Measurements from ENCODE around the gene PIP4K2A.

Gene PIP4K2A

GRCh38 chr10:22662733-22663330 lies 51.5 kb downstream of the PIP4K2A start:
- DNase-seq, result no peak

GRCh38 chr10:22659866-22660265 lies 54.5 kb downstream of the PIP4K2A start:
- DNase-seq, result no peak

GRCh38 chr10:22658745-22659410 lies 55.5 kb downstream of the PIP4K2A start:
- DNase-seq, result no peak

GRCh38 chr10:22657566-22658225 lies 56.7 kb downstream of the PIP4K2A start:
- DNase-seq, result no peak

GRCh38 chr10:22657024-22657423 lies 57.4 kb downstream of the PIP4K2A start:
- DNase-seq, result no peak

- no peak for DNase-seq
These were observed 58.3 kb downstream of the PIP4K2A start for GRCh38 chr10:22656036-22656435.

GRCh38 chr10:22655312-22655981 lies 58.9 kb downstream of the PIP4K2A start:
- DNase-seq, result peak; percentile 59

- DNase-seq, result peak; percentile 69
These were observed 61.3 kb downstream of the PIP4K2A start for GRCh38 chr10:22652988-22653481.

- DNase-seq, result no peak
These were observed 63.0 kb downstream of the PIP4K2A start for GRCh38 chr10:22651276-22651980.

- no peak for DNase-seq
These were observed 64.4 kb downstream of the PIP4K2A start for GRCh38 chr10:22649994-22650393.

GRCh38 chr10:22649390-22649841 lies 65.0 kb downstream of the PIP4K2A start:
- peak; percentile 51 for DNase-seq

GRCh38 chr10:22648547-22648961 lies 65.8 kb downstream of the PIP4K2A start:
- DNase-seq, result no peak

- no peak for DNase-seq
These were observed 67.1 kb downstream of the PIP4K2A start for GRCh38 chr10:22647244-22647643.

GRCh38 chr10:22646388-22646853 lies 68.0 kb downstream of the PIP4K2A start:
- DNase-seq, result peak; percentile 35

- no peak for DNase-seq
These were observed 70.2 kb downstream of the PIP4K2A start for GRCh38 chr10:22644222-22644621.

GRCh38 chr10:22643775-22644174 lies 70.6 kb downstream of the PIP4K2A start:
- no peak for DNase-seq

- DNase-seq, result no peak
These were observed 71.3 kb downstream of the PIP4K2A start for GRCh38 chr10:22643116-22643515.

- DNase-seq, result no peak
These were observed 72.6 kb downstream of the PIP4K2A start for GRCh38 chr10:22641743-22642142.

- DNase-seq, result no peak
These were observed 74.0 kb downstream of the PIP4K2A start for GRCh38 chr10:22640359-22640758.

- DNase-seq, result no peak
These were observed 75.5 kb downstream of the PIP4K2A start for GRCh38 chr10:22638863-22639262.

- DNase-seq, result no peak
These were observed 76.9 kb downstream of the PIP4K2A start for GRCh38 chr10:22637491-22637890.

GRCh38 chr10:22635650-22636049 lies 78.7 kb downstream of the PIP4K2A start:
- no peak for DNase-seq

Data from CD4-positive, alpha-beta T cell treated with Interleukin-6 for 4 hours (primary cell).